ENCODE data around the gene CDC42SE2.
"Not testable (repeated sequence)": the region's sequence is repeated elsewhere in the genome, so short reads cannot be mapped to it uniquely, and the experiment has no call there.

CDC42SE2 gene

DNA sequence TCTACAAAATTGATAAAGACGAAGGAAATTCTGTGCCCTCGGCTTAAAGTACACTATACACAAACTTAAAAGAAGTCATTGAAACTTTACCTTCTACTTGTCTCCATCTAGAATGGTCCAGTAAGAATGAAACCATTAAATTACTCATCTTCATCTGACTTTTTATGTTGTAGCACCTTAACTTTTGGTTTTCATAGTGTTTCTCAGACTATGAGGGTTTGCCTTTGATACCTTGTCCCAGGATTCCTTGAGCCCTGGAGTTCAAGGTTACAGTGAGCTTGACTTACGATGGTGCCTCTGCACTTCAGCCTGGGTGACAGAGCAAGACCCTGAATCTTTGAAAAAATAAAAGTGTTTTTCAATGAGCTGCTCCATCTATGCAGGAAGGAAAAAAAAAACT lies 132.2 kb downstream of the CDC42SE2 start:
- no peak for DNase-seq

- DNase-seq, result no peak
Observed at GRCh38 chr5:131396630-131397273, 132.9 kb downstream of the CDC42SE2 start.

- DNase-seq, result not testable (repeated sequence)
Observed at GRCh38 chr5:131399007-131399406, 135.2 kb downstream of the CDC42SE2 start.

DNA sequence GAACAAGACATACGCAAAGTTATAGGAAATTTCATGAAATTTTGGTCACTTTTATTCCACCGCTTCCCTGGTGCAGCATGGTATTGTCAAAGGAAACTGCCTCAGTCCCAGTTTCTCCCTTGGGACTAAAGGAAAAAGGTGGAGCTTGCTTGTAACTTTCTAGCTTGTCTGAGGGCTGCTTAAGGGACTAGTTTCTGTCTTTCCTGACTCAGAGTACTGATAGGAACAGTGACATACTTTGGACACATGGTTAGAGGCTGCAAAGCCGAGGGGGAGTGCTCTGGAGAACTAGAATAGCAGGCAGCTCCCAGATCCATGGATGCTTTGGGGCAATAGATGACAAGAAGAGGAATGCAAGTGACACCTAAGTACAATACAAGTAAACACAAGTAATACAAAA lies 136.7 kb downstream of the CDC42SE2 start:
- no peak for DNase-seq

GRCh38 chr5:131405674-131406073 lies 141.8 kb downstream of the CDC42SE2 start:
- DNase-seq, result no peak

DNA sequence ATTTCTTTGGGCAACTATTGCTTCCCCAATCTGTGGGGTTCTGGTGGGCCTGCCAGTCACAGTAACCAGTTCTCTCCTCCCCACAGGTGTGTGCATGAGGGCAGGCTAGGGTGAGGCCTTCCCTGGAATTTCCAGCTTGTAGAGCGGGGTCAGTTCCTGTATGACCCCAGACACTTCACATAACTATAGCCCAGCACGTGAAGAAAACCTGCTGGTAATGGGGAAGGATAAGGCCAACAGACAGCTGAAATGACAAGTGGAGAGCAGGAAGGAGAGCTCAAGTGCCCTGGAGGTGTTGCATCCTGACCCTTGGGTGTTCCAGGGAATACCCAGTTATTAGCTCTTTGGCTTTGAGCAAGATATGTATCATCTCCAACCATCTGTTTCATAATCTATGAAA lies 142.2 kb downstream of the CDC42SE2 start:
- DNase-seq, result no peak

GRCh38 chr5:131406975-131407638 lies 143.3 kb downstream of the CDC42SE2 start:
- DNase-seq, result no peak

DNA sequence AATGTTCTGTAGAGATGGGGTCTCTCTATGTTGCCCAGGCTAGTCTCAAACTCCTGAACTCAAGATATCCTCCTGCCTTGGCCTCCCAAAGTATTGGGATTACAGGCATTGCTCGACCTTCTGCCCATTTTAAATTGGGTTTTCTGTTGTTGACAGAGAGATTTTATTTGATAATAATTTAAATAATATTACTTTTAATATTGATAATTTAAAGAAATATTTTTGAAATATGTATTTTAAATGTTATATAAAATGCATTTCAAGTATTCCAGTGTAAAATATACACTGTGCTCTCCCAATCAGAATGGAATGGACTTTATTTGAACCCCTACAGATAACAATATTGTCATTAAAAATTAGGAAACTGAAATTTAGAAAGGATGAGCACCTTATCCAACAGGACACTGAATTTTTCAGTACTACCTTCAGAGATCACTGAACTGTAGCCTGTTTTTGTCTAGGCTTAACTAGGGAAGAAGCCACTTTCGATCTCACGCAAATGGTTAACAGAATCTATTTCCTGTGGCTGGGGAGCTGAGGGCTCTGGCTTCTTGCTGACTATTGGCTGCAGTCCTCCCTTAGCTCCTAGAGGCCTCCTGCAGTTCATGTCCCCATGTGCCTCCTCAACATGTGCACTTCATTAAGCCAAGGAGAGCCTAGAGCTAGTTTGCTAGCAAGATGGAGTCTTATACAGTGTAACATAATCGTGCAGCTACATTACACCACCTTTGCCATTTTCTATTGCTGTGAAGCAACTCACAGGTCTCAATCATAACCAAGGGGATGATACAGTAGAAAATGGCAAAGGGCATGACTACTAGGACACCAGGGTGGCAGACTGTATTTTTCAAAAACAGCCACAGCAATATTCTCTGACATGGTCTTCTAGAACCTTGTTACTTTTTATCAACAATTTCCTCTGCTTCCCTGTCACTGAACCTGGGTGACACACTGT lies 150.0 kb downstream of the CDC42SE2 start:
- no peak for DNase-seq

- no peak for DNase-seq
Observed at GRCh38 chr5:131416729-131417128, 152.9 kb downstream of the CDC42SE2 start.

DNA sequence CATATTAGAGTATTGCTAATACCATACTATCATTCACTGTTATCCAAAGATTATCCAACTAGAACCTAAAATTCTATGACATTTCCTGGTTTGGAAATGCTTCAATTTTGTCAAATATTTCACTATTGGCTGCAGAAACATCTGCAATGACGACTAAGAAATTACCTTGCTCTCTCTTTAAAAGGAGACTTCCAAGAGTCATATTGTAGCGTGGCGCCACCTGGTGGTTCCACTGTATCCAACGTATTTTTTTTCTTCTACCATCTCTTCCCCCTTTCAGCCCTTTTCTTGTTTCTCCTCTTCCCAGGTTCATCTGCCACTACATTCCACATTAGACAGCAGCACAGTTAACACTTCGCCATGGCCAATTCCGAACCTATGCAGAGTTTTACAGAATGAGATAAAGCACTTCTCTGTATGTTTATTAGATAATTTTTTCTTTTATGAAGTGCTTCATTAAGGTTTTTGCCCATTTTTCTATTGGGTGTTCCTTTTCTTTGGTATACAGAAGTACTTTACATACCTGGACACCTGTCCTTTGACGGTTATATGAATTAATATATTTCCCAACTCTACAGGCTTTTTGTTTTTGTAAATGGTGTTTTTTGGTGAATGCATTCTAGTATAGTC lies 153.5 kb downstream of the CDC42SE2 start:
- peak; percentile 76 for DNase-seq

- DNase-seq, result no peak
Observed at GRCh38 chr5:131418846-131419245, 155.0 kb downstream of the CDC42SE2 start.

GRCh38 chr5:131419877-131420276 lies 156.0 kb downstream of the CDC42SE2 start:
- DNase-seq, result no peak

DNA sequence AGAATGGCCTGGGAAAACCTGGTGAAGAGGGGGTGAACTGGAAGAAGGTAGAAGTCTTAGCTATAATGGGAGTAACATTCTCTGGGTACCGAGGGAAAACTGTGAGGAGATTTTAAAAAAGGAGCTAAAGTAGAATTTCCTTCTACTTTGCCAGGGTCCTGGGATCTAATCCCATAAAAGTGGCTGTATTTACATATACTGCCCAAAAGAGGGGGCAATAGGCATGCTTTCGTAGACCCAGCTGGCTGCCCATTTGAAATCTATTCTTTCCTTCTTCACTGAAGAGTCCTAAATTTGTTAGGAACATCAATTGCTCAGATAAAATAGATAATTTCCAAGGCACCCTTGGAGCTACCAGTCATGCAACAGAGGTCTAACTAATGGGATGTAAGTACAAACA lies 159.2 kb downstream of the CDC42SE2 start:
- no peak for DNase-seq

- DNase-seq, result no peak
Observed at GRCh38 chr5:131426011-131426410, 162.2 kb downstream of the CDC42SE2 start.

- DNase-seq, result no peak
Observed at GRCh38 chr5:131430794-131431193, 166.9 kb downstream of the CDC42SE2 start.

- no peak for DNase-seq
Observed at GRCh38 chr5:131431794-131432193, 167.9 kb downstream of the CDC42SE2 start.

DNA sequence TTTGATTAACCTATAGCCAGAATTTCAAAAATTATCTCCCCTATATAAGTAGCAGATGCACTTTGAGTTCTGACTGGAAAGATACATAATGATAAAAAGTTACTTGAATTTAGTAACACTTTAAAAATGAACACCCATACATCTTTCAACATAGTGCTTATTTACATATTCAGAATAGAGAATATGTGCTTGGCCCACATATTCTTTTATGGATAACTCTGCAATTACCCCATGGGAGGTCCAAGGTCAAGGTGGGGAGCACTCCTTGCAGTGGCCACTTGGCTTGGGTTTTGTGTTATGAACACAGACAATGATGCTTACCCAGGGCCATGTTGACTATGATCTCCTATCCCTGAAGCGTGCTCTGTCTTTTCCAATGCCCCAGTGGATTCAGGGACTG lies 169.3 kb downstream of the CDC42SE2 start:
- no peak for DNase-seq

- no peak for DNase-seq
Observed at GRCh38 chr5:131436081-131436480, 172.2 kb downstream of the CDC42SE2 start.

GRCh38 chr5:131441184-131441583 lies 177.3 kb downstream of the CDC42SE2 start:
- no peak for DNase-seq
